ENCODE results near the gene FPR2.

- TF ChIP-seq CTCF (conservative IDR thresholded peaks at IDR 0.05): no peak
- TF ChIP-seq EZH2 (IDR thresholded peaks at IDR 0.05; ENCODE audit: low read depth): no peak
Measured at GRCh38 chr19:51803967-51804366, 43.0 kb downstream of the FPR2 start.

Data from PC-9 (cell line).